ENCODE data around the gene ABRACL.
"Not testable (repeated sequence)": the region's sequence is repeated elsewhere in the genome, so short reads cannot be mapped to it uniquely, and the experiment has no call there.

- TF ChIP-seq CTCF (IDR thresholded peaks at IDR 0.05); EZH2 (IDR thresholded peaks at IDR 0.05; ENCODE audit: borderline replicate concordance, insufficient read depth, low read depth, low read length, poor library complexity, severe bottlenecking): not testable (repeated sequence)
Measured at GRCh38 chr6:138992965-138993364, 35.6 kb upstream of the ABRACL start.
